ENCODE results near the gene CD55. TPM values are rescaled to one million over a fixed set of nuclear protein-coding genes. Genes with fewer than 3 reads are reported as not detected.

Gene CD55
- total RNA-seq, 2 donors from 2014 or later, result 22.8 to 30.2 TPM

GRCh38 chr1:207280706-207281105, 40.8 kb upstream of the CD55 start:
- Histone ChIP-seq H3K9me3 (no peaks in the 10 kb centered on the region), H3K27me3 (replicated peaks; ENCODE audit: insufficient read depth) (no peaks in the 10 kb centered on the region), H3K27ac (no peak overlapping the region), H3K4me3 (no peak overlapping the region), H3K36me3 (no peaks in the 10 kb centered on the region), H3K4me1 (replicated peaks) (no peaks in the 10 kb centered on the region)
- no peak for DNase-seq (ENCODE audit: low spot score)
- WGBS, result 90% methylated on average over 3 of the region's 3 CpGs
- intact Hi-C loops (cut with DNase I), result no loop called here
- no peak for TF ChIP-seq POLR2A (IDR thresholded peaks at IDR 0.05)
- no peak for TF ChIP-seq CTCF (IDR thresholded peaks at IDR 0.05)
- no peak for TF ChIP-seq POLR2AphosphoS5 (IDR thresholded peaks at IDR 0.05)

- H3K27ac ChIP-seq, result no peak overlapping the region
- H3K4me1 ChIP-seq (replicated peaks), result no peaks in the 10 kb centered on the region
- H3K36me3 ChIP-seq, result no peaks in the 10 kb centered on the region
- 73% methylated on average over 2 of the region's 2 CpGs for WGBS
- H3K27me3 ChIP-seq (replicated peaks; ENCODE audit: insufficient read depth), result no peaks in the 10 kb centered on the region
- H3K9me3 ChIP-seq, result no peaks in the 10 kb centered on the region
- no peak for DNase-seq (ENCODE audit: low spot score)
- no peak overlapping the region for H3K4me3 ChIP-seq
- TF ChIP-seq POLR2A (IDR thresholded peaks at IDR 0.05) (no peak), CTCF (IDR thresholded peaks at IDR 0.05) (no peak), POLR2AphosphoS5 (IDR thresholded peaks at IDR 0.05) (no peak)
- intact Hi-C loops (cut with DNase I), result no loop called here
Observed at GRCh38 chr1:207282058-207282457, 39.4 kb upstream of the CD55 start.

- no peaks in the 10 kb centered on the region for H3K9me3 ChIP-seq
- no peak for DNase-seq (ENCODE audit: low spot score)
- no peak for TF ChIP-seq POLR2AphosphoS5 (IDR thresholded peaks at IDR 0.05)
- TF ChIP-seq POLR2A (IDR thresholded peaks at IDR 0.05), result no peak
- TF ChIP-seq CTCF (IDR thresholded peaks at IDR 0.05), result no peak
- 48% methylated on average over 2 of the region's 2 CpGs for WGBS
- no peak overlapping the region for H3K27ac ChIP-seq
- no peaks in the 10 kb centered on the region for H3K27me3 ChIP-seq (replicated peaks; ENCODE audit: insufficient read depth)
- H3K36me3 ChIP-seq, result no peaks in the 10 kb centered on the region
- H3K4me1 ChIP-seq (replicated peaks), result no peaks in the 10 kb centered on the region
- intact Hi-C loops (cut with DNase I), result no loop called here
- H3K4me3 ChIP-seq, result no peak overlapping the region
Observed at GRCh38 chr1:207282496-207283380, 38.7 kb upstream of the CD55 start.

GRCh38 chr1:207283421-207283820, 38.1 kb upstream of the CD55 start:
- intact Hi-C loops (cut with DNase I), result no loop called here
- Histone ChIP-seq H3K36me3 (no peaks in the 10 kb centered on the region), H3K9me3 (no peaks in the 10 kb centered on the region), H3K4me1 (replicated peaks) (no peaks in the 10 kb centered on the region), H3K27ac (no peak overlapping the region), H3K4me3 (no peak overlapping the region), H3K27me3 (replicated peaks; ENCODE audit: insufficient read depth) (no peaks in the 10 kb centered on the region)
- TF ChIP-seq POLR2A (IDR thresholded peaks at IDR 0.05) (no peak), POLR2AphosphoS5 (IDR thresholded peaks at IDR 0.05) (no peak), CTCF (IDR thresholded peaks at IDR 0.05) (no peak)
- WGBS, result 97% methylated on average over 1 of the region's 1 CpG
- no peak for DNase-seq (ENCODE audit: low spot score)

All from prostate gland (tissue), 2 donors.